ENCODE measurements around the gene GRIK2. TPM values are rescaled to one million over a fixed set of nuclear protein-coding genes. Genes with fewer than 3 reads are reported as not detected.

GRIK2 gene
- total RNA-seq, 1 experiment from 2014 or later = 0.70 TPM

DNA sequence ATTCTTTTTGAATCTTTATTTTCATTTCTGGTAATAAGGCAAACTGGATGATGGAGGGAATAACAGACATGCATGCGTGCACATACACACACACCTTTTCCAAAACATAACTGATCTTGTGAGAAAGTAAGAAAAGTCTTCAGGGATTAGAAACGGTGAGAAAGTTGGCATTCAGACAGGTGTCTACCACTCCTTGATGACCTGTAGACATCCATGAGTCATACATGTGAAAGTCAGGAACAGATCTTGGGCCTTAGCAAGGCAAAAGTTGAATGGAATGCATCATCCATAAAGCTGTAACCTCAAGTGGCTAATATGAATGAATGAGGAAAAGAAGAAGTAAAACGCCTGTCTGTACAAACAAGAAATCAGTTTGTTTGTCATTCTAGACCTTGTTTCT, 97.3 kb downstream of the GRIK2 start:
- H4K5ac ChIP-seq (ENCODE audit: insufficient read length, low read depth, low read length) = no peak overlapping the region
- no peak overlapping the region for H3K9ac ChIP-seq (ENCODE audit: extremely low read depth, insufficient read length, low read length)
- no peak overlapping the region for H2BK20ac ChIP-seq (ENCODE audit: low read depth, low read length, poor library complexity, severe bottlenecking)
- H3K4ac ChIP-seq (ENCODE audit: low read depth, low read length) = no peak overlapping the region
- DNase-seq = no peak
- H3K9me3 ChIP-seq (ENCODE audit: control insufficient read depth, low read depth, low read length) = no peaks in the 10 kb centered on the region
- no peak overlapping the region for H3K27ac ChIP-seq (ENCODE audit: insufficient read length, low read depth, low read length)
- no peaks in the 10 kb centered on the region; the same call in 1 of the 2 replicates for H3K4me1 ChIP-seq (ENCODE audit: insufficient read depth, low read length)
- H3K27me3 Mint-ChIP-seq (ENCODE audit: low read depth) = no peaks in the 10 kb centered on the region
- no peak overlapping the region for H2BK120ac ChIP-seq (ENCODE audit: low read depth, low read length, poor library complexity, severe bottlenecking)
- no peak overlapping the region for H3K14ac ChIP-seq (ENCODE audit: insufficient read depth, low read length)
- no peak overlapping the region for H3K56ac ChIP-seq (ENCODE audit: insufficient read length, low read depth, low read length)
- WGBS (ENCODE audit: extremely low coverage, insufficient read length, low lambda C conversion rate) = no CpG with 5 or more reads among the region's 3 CpGs
- no peak overlapping the region for H2BK5ac ChIP-seq (ENCODE audit: insufficient read length, low read length)
- H3K23ac ChIP-seq (ENCODE audit: insufficient read length, low read depth, low read length) = no peak overlapping the region
- no peaks in the 10 kb centered on the region for H3K79me2 ChIP-seq (ENCODE audit: insufficient read depth, low read length)
- H3K4me1 Mint-ChIP-seq = peaks cover 10 to 12% of the 10 kb centered on the region in 2 experiments
- no peak overlapping the region for H4K8ac ChIP-seq (replicated peaks; ENCODE audit: insufficient read length, low read depth, low read length)
- H2AFZ ChIP-seq (ENCODE audit: low read length) = no peak overlapping the region
- no peak overlapping the region for H2BK12ac ChIP-seq (ENCODE audit: insufficient read length, low read depth, low read length)
- no peaks in the 10 kb centered on the region for H3K9me3 Mint-ChIP-seq
- H3K23me2 ChIP-seq (ENCODE audit: insufficient read length, low read depth, low read length, poor library complexity, severe bottlenecking) = no peaks in the 10 kb centered on the region
- no peaks in the 10 kb centered on the region for H3K79me1 ChIP-seq (ENCODE audit: insufficient read depth, low read depth, low read length, poor library complexity, severe bottlenecking)
- no peak overlapping the region for H3K27ac Mint-ChIP-seq
- no peak overlapping the region for H4K91ac ChIP-seq (ENCODE audit: insufficient read length, low read depth, low read length)
- H3K36me3 Mint-ChIP-seq (ENCODE audit: insufficient read depth in 1 of 3, low read depth in 3 of 3) = no peaks in the 10 kb centered on the region
- H3K18ac ChIP-seq (ENCODE audit: insufficient read length, low read depth, low read length) = no peak overlapping the region
- H2BK15ac ChIP-seq (ENCODE audit: low read depth, low read length) = no peak overlapping the region
- H2AK5ac ChIP-seq (ENCODE audit: insufficient read length, low read length) = no peak overlapping the region
- H4K20me1 ChIP-seq (ENCODE audit: control insufficient read depth, insufficient read depth, insufficient read length) = no peaks in the 10 kb centered on the region
- H3T11ph ChIP-seq (ENCODE audit: low read length) = no peak overlapping the region
- TF ChIP-seq, protein P1, sequence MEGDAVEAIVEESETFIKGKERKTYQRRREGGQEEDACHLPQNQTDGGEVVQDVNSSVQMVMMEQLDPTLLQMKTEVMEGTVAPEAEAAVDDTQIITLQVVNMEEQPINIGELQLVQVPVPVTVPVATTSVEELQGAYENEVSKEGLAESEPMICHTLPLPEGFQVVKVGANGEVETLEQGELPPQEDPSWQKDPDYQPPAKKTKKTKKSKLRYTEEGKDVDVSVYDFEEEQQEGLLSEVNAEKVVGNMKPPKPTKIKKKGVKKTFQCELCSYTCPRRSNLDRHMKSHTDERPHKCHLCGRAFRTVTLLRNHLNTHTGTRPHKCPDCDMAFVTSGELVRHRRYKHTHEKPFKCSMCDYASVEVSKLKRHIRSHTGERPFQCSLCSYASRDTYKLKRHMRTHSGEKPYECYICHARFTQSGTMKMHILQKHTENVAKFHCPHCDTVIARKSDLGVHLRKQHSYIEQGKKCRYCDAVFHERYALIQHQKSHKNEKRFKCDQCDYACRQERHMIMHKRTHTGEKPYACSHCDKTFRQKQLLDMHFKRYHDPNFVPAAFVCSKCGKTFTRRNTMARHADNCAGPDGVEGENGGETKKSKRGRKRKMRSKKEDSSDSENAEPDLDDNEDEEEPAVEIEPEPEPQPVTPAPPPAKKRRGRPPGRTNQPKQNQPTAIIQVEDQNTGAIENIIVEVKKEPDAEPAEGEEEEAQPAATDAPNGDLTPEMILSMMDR (conservative IDR thresholded peaks at IDR 0.05) = no peak
- no peak overlapping the region for H3K4me3 Mint-ChIP-seq
- H3K27me3 ChIP-seq (ENCODE audit: insufficient read depth, low read length) = no peaks in the 10 kb centered on the region
- H3K4me2 ChIP-seq (ENCODE audit: insufficient read depth, insufficient read length, low read length) = no peak overlapping the region

Measured in H9 (cell line).